ENCODE data around the gene NIM1K.

DNA sequence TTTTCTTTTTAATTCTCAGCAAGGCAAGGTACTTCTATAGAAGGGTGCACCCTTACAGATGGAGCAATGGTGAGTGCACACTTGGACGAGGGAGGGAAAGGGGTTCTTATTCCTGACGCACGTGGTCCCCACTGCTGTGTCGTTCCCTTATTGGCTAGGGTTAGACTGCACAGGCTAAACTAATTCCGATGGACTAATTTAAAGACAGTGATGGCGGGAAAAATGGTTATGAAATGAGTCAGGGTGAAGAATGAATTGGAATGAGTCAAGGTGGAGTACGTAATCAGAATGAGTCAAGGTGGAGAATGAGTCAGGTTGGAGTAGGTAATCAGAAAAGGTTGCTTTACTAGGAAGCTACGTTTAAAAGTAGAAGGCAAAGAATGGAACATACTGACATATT is 123.2 kb downstream of the NIM1K start:
- no peak for TF ChIP-seq EZH2 (IDR thresholded peaks at IDR 0.05; ENCODE audit: low read length, missing control alignments)
- TF ChIP-seq, protein P1, sequence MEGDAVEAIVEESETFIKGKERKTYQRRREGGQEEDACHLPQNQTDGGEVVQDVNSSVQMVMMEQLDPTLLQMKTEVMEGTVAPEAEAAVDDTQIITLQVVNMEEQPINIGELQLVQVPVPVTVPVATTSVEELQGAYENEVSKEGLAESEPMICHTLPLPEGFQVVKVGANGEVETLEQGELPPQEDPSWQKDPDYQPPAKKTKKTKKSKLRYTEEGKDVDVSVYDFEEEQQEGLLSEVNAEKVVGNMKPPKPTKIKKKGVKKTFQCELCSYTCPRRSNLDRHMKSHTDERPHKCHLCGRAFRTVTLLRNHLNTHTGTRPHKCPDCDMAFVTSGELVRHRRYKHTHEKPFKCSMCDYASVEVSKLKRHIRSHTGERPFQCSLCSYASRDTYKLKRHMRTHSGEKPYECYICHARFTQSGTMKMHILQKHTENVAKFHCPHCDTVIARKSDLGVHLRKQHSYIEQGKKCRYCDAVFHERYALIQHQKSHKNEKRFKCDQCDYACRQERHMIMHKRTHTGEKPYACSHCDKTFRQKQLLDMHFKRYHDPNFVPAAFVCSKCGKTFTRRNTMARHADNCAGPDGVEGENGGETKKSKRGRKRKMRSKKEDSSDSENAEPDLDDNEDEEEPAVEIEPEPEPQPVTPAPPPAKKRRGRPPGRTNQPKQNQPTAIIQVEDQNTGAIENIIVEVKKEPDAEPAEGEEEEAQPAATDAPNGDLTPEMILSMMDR (conservative IDR thresholded peaks at IDR 0.05 in 1 of 2, IDR thresholded peaks at IDR 0.05 in 1 of 2; ENCODE audit: low read depth in 1 of 2, low read length in 2 of 2) = no peak

Data from fibroblast of lung (primary cell).